ENCODE measurements around the gene PHLDA1.
"Not testable (repeated sequence)": the region's sequence is repeated elsewhere in the genome, so short reads cannot be mapped to it uniquely, and the experiment has no call there.

PHLDA1 gene

DNA sequence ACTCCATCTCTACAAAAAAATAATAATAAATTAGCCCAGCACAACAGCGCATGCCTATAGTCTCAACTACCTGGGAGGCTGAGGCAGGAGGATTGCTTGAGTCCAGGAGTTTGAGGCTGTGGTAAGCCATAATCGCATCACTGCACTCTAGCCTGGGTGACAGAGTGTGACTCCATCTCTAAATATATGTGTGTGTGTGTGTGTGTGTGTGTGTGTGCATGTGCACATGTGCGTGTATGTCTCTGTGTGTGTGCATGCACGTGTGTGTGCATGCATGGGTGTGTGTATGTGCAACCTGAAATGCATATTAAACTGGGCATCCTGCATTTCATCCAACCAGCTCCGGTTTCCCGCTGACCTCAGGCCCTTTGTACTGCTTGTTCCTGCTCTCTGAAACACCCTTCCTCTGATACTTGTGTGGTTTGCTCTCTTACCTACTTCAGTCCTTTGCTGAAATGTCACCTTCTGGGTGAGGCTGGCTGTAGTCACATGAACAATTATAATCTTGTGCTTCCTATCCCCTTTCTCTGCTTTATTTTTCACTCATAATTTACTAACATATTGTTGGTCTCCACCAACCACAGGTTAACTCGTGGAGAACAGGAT is 46.9 kb downstream of the PHLDA1 start:
- DNase-seq = no peak

DNA sequence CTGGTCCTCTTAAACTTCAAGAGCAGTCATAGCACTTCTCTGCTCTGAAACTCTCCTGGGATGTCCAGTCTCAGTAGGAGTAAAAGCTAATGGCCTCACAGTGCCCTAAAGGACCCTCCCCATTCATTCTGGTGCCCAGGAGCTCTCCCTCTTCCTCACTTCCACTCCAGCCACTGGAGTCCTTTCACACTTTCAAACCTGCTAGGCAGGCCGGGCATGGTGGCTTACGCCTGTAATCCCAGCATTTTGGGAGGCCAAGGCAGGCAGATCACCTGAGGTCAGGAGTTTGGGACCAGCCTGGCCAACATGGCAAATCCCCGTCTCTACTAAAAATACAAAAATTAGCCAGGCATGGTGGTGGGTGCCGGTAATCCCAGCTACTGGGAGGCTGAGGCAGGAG is 47.7 kb downstream of the PHLDA1 start:
- DNase-seq = not testable (repeated sequence)

DNA sequence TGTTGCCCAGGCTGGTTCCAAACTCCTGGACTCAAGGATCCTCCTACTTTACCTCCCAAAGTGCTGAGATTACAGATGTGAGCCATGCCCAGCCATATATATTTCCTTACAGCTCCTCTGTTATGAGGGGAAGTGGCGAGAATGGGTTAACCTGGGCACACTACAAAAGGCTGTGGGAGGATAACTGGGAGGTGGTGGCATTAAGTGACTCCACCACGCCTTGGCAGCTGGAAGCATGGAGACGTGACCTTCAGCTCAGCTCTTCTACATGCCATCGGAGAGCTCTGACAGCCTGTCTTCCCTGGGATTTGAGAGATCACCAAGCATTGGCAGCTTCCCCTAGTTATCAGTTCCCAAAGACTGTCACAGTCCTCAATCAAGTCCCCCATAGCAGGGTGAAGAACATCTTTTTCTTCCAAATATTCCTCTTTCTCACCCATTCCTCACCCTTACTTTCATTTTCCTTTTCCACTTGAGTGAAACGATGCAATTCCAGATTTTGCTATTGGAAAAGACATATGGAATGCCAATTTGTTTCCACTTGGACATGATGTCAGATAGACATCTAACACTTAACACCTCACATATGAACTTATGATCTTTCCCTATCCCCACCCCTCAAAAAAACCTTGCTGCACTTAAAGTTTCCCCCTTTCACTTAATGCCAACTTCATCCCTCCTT is 48.5 kb downstream of the PHLDA1 start:
- DNase-seq = no peak

DNA sequence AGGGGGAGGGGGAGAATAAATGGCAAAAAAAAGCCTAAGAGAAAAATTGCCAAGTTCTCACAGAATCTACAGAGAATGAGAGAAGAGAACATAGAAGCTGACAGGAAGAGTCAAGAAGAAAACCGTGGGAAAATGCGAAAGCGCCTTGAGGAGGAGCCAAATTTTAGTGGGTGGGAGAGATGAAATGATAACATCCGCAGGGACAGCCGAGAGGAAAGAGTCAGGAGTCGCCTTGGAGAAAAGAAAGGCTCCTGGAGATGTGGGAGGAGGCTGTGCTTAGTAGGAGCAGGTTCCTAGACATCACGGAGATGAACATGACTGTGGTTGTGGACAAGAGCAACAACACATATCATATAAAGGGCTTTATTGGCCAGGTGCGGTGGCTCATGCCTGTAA is 49.4 kb downstream of the PHLDA1 start:
- no peak for DNase-seq

DNA sequence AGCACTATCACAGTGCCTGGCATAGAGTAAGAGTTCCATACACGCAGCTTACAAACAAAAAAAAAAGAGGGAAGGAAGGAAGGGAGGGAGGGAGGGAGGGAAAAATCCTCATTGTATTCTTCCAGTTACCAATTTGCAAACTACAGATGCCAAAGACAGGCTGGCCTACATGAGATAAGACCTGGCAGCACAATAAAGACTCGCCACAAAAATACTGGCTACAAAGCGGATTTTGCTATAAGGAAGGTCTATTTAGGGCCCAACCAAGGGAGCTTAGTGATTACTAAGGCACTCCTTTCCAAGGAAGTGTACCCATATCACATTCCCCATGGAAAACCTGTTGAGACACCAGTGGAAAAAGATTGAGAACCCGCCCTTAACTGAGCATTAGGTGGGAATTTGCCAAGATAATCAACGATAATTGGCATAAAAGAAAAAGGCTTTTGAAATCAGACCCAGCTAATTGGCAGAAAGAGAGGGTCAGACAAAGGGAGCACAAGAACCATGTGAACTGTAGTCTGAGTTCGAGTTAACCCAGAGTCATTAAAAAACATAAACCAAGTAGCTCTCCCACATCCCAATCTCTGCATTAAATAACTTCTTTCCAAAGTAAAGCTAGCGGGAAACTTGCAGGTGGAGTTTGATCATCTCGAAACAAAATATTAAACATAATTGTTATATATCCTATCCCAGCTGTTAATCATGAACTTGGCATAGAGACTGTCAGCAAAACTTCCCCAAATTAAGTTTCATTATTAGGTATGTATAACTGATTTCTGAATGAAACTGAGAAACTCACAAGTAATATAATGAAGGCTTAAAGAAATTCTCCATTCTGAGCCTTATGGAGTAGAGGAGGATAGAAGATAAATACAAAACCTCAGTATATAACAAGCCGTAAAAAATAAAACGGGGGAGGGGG is 50.1 kb downstream of the PHLDA1 start:
- no peak for DNase-seq

DNA sequence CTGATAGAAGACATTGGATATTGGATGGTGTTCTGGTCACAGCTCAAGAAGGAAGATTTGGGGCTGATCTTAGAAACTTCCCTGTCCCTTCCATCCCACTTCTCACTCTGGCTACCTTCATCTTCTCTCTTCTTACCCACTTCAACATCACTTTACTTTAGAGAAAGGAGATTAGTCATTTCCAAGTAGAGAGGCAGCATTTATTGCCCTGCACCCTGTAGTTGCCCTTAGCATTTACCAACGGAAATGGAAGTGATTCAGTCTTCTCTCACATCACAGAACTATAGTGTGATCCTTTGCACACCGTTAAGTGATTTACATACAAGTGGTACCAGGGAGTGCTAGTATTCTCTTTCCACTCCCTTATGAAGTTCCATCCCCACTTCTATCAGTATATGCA is 52.4 kb downstream of the PHLDA1 start:
- DNase-seq = no peak

DNA sequence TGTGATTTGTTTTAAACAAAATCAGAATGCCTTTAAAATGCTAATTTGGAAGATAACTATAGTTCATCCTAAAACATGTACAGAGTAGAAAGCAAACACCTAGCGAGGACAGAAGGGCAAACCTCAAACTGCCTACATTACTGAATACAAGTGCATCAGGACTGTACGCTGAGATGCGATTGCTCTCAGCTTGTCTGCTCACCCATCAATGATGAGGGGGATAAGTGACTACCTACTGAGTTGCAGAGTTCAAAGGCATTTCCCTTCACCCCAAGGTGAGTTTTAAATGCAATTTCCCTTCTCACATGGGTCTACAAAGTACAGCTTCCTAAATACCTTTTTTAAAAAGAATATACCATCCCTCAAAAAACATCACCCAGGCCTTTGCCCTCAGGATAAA is 52.9 kb downstream of the PHLDA1 start:
- no peak for DNase-seq

DNA sequence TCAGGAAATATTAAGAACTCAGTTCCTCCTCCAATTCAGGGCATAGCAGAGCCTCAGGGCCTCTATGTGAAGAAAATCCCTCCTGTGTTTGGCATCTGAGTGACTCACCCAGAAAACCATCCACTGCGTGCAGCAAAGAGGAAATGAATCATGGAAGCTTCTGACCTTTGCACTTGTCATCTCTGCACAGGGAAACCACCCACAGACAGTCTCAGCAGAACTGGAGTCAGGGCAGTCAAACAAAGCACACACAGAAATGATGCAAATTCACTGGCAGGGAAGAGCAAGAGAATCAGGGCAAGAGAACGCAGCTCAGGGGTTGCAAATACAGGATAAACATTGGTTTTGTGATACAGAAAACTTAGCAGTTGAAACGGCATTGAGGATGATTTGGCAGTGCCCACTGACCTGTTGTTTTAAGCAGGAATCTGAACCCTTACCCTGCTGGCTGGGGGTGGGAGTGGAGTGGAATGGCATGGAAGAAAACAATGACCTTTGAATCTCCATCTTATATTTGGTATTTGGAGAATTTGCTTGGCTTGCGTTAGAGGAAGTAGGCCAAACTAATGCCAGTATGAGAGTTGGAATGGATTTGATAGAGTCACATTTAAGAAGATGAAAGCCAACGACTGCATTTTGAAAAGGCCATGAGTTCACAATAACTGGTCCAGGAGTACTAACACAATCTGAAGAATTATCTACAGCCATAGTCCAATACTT is 53.5 kb downstream of the PHLDA1 start:
- DNase-seq = peak in 1 of 2 experiments; percentile 22

DNA sequence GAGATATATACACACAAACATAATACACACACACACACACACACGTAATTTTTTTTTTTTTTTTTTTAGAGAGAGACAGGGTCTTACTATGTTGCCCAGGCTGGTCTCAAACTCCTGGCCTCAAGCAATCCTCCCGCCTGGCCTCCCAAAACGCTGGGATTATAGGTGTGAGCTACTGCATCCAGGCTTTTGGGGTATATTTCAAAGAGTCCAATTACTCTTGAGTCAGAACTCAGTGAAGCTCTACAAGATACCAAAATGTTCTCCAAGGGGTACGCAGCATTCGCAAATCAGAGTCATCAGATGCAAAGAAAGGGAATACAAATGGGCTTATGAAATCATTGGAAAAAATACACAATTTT is 54.0 kb downstream of the PHLDA1 start:
- DNase-seq = no peak

DNA sequence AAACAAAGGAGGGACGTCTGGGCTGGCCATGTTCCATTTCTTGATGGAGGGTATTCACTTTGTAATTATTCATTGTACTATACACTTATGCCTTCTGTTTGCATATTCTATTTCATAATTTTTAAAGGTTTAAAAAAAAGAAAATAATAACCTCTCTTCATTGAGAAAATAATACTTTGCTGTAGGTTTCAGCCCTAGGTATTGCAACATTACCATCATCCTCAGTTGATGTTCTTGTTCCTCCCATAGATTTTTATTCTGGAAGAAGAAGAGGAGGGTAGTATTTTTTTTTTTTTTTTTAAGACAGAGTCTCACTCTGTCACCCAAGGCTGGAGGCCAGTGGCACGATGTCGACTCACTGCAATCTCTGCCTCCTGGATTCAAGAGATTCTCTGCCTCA is 54.7 kb downstream of the PHLDA1 start:
- no peak for DNase-seq

DNA sequence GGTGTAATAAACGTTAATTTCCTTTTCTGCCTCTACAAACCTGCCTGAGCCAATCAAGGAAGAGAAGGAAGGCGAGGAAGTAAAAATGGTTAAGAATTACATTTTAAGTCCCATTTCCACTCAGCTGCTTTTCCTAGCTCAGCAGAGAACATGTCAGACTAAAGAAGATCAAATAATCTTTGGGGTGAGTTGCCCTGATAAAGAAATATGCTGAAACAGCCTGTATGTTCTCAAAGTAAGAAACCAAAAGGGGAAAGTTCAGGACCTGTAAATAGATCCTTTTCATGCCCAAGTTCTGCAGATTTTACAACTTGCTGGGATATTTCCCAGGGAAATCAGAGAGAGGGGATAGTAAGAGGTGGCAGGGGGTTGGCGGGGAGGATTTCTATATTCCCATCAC is 55.5 kb downstream of the PHLDA1 start:
- no peak for DNase-seq

DNA sequence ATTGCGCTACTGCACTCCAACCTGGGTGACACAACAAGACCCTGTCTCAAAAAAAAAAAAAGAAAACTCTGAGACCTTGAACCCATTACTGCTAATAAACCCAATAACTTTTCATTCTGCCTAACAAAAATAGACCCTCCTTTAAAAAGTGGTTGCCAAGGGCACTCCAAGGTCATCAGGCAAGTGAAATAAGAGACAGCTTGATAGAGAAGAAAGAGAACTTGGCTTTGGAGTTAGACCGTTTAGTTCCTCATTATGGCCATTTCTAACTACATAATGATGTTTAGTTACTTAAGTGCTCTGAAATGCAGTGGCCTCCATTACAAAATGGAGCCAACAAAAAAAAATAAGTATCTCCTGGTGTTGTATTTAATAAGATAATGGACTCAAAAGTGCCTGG is 55.9 kb downstream of the PHLDA1 start:
- DNase-seq = no peak

Data from NCI-H446 (cell line).